HG03097 (cell line): ENCODE results near the gene CHAT.

Experiments used
- ATAC-seq: cut with Tn5 transposase; IDR thresholded peaks from one replicate; pipeline ENCODE4 v1.9.1; 2021; ENCODE audit not compliant: unreplicated experiment, low FRiP score

CHAT gene

DNA sequence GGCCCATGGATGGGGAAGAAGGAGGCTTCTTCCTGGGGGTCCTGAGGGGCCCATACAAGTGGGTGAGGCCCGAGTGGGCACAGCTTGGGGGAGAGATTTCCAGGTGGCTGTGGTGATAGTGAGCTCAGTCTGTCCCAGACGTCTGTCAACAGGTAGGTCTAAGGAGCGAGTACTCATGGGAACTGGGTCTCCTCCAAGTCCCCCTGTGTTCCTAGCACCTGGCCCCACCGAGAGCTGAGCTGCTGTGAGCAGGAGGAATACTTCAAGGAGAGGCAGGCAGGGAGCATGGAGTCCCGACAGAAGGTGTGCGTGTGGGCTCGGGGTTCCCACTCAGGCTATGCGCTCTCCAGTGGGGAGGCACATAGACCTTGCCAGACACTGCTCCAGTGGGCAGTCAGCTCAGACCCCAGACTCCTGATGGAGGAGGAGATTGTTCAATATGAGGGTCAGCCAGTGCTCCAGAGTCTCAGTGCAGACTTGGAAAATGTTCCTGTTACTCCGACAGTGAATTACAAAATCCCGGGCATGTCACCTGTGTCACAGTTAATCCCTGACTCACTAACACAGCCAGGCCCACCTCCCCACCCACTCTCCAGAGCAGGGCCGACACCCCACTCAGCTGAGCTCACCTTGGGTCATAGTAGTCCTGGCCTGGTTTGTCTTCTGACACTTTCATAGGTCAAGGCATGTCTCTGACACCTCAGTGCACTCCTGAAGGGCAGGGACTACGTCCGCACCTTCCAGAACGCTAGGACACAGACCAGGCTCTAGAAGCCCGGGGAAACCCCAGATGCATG, 37.4 kb downstream of the CHAT start:
- ATAC-seq = no peak

DNA sequence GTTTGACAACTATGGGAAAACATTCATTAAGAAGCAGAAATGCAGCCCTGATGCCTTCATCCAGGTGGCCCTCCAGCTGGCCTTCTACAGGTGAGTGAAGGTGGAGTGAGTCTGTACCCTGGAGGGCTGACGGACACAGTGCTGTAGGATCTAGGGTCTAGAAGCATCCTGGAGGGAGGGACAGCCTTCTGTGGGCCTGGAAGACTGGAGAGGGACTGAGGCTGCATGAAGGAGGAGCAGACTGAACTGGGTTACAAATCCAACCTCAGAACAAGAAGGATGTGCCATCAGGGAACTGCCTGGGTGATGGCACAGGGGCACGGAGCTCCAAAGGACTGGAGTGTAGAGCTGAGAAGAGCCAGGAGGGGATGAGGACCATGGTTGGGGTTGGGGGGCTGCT, 38.1 kb downstream of the CHAT start:
- no peak for ATAC-seq

DNA sequence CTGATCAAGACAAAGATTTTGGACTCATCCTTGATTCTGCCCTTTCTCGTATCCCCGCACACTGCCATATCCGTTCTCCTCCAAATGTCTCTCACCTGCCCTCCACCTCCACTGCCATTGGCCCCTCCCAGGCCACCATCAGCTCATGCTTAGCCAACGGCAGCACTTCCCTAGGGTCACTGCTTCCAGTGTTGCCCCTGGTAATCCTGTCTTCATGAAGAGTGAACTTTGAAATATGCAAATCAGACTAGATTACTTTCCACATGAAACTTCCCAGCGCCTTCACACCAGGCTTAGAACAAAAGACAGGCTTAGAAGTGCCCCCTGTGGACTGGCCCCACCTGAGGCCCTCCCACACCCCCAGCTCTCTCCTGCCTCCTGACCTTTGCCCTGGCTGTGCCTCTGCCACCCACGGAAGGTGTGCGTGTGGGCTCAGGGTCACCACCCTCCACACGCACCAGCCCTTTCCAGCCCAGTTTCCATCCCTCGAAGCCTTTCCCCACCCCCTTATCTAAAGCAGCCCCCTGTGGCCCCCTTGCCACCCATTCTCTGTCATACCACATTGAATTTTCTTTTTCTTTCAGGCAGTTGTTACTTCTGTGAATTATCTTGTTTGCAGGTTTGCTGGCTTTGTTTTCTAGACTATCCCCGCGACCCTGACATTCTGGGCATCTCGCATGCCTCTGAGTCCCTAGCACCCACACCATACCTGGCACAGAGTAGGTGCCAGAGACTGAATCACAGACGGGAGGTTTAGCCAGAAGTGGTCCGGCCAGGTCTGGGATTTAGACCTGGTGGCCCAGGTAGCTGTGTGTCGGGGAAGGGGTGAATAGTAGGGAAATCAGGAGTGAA, 38.8 kb downstream of the CHAT start:
- ATAC-seq = no peak

DNA sequence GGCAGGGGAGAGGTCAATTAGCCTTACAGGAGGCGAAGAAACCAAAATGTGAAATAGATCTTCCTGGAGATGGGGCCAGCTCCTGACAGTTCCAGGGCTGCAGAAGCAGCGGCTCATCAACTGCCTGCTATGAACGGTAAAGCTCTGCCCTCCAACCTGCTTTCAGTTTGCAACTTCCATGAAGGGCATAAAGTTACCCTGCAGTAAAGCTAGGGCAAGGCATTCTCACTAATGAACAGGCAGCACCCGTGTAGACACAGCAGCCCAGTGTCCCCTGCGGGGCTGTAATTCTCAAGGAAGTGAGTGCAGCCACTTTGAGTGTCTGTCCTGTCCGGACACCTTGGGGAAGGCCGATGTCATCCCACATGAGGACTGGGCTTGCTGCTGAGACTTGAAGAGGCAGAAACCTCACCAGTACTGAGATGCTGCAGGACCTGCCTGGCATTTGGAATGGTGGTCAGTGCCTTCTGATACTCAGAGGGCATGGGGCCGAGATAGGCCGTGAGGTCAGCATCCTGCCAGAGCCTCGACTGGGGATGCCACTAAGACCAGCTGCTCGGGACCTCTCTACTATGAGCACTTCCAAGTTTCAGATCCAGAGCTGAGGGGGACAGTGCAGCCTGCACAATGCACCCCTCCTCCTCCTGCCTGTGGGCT, 39.6 kb downstream of the CHAT start:
- ATAC-seq = no peak

DNA sequence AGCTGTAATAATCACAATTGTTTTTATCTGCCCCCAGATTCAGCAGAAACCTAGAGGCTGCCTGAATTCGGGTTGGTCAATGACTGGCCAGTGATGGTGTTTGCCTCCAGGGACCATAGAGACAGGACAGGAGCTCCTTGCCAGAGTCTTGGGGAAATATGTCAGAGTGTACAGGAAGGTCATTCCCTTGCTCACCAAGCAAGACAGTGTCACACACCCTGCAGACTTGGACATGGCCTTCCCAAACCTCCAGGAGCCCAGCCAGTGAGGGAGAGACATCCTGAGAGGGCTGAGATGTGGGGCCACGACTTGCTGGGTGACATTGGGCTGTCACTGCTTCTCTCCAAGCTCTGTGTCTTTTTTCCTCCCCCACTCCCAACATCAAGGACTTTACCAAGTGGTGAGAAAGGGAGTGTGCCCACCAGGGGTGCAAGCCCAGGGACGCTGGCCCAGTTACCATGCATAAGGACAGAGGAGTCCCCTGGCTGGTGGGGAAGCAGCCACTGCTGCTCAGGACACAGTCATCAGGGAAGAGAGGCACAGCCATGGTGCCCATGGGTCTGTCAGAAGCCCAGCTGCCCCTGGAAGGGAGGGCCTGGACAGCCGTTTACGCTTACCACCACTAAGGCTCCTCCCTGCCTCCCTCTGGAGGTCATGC, 40.3 kb downstream of the CHAT start:
- ATAC-seq = no peak

DNA sequence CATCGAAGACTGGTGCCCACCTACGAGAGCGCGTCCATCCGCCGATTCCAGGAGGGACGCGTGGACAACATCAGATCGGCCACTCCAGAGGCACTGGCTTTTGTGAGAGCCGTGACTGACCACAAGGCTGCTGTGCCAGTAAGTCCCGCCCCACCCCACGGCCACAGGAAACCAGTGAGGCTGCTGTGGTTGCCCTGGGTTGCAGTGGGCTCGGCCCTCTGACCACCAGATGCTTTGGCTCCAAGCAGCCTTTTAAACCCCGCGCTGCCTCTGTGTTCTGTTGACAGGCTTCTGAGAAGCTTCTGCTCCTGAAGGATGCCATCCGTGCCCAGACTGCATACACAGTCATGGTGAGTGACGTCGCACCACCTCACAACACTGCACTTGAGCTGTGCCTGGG, 41.3 kb downstream of the CHAT start:
- no peak for ATAC-seq

DNA sequence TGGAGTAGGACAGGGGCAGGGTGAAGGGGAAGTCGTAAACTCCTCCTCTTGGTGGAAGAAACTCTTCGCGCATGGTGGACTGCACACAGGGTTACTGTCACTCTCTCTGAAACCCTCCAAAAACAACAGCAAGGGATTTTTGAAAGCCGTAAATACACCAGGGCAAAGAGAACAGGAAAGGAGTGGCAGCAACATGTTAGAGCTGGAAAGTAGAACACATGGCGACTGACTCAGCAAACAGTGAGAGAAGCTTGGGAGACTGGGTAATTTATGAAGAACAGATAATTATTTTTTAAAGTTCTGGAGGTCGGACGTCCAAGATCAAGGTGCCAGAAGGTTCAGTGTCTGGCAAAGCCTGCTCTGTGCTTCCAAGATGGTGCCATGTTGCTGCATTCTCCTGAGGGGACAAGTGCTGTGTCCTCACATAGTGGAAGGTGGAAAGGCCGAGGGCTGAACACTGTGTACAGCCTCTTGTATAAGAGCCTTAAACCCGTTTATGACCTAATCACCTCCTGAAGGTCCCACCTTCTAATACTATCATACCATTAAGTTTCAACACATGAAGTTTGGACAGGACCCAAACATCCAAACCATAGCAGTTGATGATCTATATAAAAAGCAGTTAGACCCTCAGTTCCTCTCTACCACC, 43.1 kb downstream of the CHAT start:
- ATAC-seq = no peak

DNA sequence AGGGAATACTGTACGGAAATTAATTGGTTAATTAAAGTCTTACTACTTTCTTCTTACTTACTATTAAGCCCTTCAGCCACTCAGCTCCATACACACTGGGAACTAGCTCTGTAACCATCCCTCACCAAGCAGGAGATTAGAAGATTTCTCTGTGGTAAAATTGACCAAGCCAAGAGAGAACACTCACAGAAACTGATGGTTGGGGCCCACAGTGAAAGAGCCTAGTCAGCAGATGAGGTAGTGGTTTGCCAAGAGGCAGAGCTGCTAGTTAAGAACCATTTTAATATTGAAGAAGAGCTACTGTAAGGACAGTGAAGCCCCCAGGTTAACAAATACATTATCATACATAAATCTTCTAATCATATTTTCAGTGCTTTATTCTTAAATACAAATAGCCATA, 43.8 kb downstream of the CHAT start:
- no peak for ATAC-seq

DNA sequence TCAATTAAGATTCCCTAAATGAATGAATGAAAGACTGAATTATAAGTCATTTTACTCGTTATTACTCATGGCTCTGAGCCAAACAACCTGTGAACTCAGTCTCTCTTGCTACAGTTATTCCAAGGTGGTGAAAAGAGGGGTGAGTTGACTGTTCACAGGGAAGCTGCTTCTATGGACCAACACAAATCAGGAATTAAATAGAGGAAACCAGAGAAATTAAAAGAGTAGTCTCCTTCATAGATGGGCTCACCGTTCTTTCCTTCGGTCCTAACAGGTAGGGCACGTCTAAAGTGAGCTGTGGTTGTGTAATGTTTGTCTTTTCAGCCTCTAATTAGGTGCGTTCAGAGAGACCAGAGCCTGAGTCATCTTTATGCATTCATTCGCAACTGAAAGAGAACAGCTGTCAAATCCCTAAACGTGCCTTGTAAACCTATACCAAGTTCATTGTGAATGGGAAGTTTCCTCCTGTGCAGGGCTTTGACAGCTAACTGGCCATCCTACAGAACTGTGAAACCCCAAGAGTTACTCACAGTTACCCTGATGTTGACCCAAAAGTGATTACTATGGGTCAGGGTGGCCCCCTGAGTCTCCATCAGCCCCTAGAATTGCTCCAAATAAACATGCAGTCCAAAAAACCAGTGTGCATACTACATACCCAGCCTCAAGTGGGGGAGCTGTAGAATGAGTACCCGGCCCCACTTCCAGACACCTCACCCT, 47.5 kb downstream of the CHAT start:
- ATAC-seq = no peak

DNA sequence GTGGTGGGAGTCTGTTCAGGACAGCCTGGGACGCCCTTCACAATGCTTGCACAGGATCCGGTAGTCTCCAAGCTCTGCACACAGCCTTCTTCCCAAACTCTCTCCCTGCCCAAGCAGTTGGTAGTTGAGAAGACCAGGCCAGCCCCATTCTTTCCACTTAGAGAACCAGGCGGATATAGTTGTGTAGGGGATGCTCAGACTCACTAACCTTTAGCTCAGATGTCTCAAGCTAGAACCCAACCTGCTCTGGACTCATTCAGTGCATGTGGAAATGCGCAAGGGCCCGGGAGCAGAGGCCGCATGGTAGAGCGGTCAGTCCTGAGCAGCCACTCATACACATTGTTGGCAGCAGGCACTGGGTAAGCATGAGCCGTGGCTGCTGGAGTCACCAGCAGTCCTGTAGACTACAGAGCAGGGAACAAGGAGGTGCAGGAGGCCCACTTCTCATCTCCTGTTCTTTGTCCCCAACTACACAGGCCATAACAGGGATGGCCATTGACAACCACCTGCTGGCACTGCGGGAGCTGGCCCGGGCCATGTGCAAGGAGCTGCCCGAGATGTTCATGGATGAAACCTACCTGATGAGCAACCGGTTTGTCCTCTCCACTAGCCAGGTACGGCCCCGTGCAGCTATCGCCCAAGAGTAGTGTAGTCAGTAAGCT, 48.5 kb downstream of the CHAT start:
- ATAC-seq = no peak

DNA sequence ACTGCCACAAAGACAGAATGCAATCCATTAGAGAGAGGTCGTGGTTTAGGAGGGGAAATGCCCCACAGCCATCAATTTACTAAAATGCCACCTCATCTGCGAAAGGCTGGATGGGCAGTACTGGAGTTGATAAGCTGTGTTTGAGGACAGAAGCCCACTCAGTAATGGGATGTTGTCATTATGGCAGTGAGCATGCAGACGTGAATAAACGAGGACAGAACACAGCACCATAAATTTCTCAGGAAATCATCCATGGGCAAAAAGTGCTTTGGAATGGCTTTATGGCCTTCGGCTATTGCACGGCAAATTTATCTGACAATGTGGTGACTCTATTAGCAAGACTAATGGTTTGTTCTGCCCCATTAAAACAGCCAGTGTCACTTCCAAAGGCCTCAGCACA, 49.8 kb downstream of the CHAT start:
- ATAC-seq = no peak

DNA sequence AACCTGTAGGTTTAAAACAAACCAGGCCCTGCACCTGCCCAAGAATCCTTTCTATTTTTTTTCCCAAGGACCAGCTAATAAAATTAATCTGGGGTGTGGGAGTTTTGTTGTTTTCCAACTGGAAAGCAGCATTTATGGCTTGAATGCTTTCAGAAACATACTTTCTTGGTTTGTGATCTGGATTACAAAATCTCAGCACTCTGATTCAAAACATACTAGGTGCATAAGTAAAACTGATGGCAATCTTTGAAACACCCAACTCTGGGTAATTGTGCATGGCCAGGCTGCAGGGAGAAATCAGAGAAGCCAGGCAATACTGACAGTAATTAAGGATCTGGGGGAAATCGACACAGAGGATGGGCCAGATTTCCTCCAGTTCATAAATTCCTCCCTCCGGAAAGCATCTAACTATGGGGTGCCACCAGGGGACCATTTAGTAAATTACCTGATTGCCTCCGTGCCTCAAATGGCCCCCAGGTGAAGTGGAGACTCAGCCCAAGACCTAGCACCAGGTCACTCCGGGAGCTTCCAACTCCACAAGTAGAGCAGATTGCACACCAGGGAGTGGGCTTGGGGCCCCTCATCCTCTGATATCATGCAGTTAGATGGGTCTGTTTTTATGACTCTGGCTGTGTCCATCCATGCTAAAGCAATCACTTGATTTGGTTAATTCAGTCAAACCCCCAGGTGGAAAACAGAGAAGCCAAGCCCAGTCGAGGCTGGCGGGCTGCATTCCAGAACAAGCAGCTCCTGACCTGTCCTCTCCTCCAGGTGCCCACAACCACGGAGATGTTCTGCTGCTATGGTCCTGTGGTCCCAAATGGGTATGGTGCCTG, 50.4 kb downstream of the CHAT start:
- ATAC-seq = no peak

DNA sequence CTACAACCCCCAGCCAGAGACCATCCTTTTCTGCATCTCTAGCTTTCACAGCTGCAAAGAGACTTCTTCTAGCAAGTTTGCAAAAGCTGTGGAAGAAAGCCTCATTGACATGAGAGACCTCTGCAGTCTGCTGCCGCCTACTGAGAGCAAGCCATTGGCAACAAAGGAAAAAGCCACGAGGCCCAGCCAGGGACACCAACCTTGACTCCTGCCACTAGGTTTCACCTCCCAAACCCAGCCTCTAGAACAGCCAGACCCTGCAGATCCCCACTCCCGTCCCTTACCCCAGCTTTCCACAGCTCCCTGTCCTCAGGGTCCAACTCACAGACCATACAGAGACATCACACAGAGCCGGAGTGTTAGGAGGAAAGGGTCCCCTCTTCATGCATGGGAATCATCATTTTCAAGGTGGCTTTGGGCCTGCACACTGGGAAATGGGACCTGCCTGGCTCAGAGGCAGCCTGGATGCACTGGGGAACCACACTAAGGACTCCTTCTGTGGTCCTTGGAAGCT, 51.1 kb downstream of the CHAT start:
- ATAC-seq = no peak

DNA sequence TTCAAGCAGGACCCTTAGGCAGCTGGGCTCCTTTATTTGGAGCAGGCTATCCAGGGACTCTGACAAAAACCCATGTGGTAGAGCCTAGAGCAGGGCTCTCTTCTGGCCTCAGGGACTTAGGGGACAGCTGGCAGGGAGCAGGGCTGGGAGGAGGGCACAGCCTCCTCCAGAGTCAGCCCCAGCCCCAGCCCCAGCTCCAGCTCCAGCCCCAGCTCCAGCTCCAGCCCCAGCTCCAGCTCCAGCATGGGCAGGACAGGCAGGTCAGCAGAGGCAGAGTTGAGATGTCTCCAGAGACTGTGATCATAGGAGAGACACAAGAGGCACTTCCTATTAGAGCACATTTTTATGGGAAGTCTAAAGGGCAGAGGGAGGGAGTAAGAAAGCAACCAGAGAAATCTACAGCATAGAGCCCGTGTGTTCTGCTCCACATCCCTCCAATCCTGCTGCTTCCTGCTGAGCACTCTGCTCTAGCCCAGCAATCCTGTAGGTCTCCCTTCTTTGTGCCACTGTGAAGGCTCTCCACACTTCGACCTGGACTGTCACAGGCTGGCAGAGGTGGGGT, 52.3 kb downstream of the CHAT start:
- ATAC-seq = no peak

DNA sequence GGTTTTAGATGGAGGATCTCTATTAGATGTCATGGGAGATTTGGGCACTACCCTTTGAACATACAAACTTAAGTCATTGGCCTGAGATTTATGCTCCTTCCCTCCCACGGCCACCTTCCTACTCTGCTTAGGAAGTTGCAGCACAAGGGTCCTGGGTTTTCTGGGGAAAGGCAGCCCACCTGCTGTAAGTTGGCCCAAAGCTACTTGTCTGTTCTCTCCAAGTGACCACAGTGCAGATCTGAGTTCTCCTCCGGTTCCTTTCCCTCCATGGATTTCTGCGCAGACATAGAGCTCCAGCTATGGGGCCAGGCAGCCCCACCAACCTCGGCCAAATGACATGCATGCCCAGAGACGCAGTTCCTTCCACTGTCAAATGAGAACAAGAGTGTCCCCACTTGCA, 52.8 kb downstream of the CHAT start:
- no peak for ATAC-seq

DNA sequence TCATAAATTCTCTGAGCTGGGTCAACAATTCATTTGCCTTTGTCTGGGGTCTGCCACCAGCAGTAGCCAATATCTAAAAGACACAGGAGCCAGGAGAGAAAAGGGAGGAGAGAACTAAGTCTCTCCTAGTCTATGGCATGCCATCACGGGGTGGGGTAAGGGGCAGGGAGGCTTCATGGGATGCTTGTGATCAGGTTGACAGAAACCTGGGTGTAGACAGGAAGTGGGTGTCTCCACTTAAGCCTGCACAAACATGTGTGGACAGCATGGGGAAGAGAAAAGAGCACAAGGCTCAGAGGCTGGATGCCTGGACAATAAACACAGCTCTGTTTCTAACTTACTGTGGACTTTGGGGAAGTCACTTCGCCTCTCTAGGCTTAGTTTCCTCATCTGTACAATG, 54.2 kb downstream of the CHAT start:
- no peak for ATAC-seq

DNA sequence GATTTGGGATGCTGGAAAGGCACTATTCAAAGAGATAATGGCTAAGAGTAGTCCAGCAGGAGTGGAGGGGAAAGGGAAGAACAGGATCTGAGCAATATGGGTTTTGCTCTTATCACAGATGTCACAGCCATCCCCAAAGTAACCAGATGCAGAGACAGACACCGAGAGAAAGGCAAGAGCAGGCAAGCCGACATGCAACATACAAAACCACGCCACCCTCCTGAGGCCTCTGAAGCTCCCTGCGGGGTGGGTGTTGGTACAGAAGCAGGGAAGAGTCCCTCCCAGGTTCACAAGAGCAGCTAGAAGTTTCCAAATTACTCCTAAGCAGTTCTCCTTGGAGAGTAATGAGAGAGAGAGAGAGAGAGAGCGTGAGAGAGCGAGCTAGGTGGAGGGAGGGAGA, 54.8 kb downstream of the CHAT start:
- ATAC-seq = no peak
